ENCODE measurements around the gene NPAS3. TPM values are rescaled to one million over a fixed set of nuclear protein-coding genes. Genes with fewer than 3 reads are reported as not detected.

Gene NPAS3
- total RNA-seq, 1 donor from 2014 or later: 2.0 TPM

DNA sequence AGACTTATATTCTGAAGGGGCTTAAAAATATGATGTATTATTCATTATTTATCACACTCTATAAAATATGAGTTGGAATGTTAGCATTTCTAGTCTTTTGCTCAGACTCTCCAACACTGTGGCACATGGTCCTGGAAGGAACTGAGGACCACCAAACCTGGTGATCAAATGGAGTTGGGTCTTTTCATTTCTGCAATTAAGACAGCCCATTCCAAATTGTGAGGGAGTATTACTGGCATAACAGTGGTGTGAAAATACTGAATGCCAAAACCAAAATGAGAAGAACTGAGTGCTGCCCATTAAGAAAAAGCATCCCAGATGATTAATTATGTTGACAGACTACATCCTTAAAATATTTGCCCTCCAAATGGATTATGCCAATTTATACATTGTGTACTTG lies 90.8 kb downstream of the NPAS3 start:
- H3K36me3 ChIP-seq (ENCODE audit: control insufficient read depth, insufficient read depth, low read length): no peaks in the 10 kb centered on the region
- DNase-seq (ENCODE audit: low read depth): no peak
- TF ChIP-seq CTCF (IDR thresholded peaks at IDR 0.05; ENCODE audit: insufficient read depth, low read length, poor library complexity, severe bottlenecking): no peak
- H3K27me3 ChIP-seq (ENCODE audit: control insufficient read depth, insufficient read depth, low read length): no peaks in the 10 kb centered on the region
- no peak overlapping the region for H3K4me3 ChIP-seq (ENCODE audit: low read depth, low read length)

GRCh38 chr14:33030386-33030785 lies 91.7 kb downstream of the NPAS3 start:
- H3K27me3 ChIP-seq (ENCODE audit: control insufficient read depth, insufficient read depth, low read length): no peaks in the 10 kb centered on the region
- DNase-seq (ENCODE audit: low read depth): no peak
- TF ChIP-seq CTCF (IDR thresholded peaks at IDR 0.05; ENCODE audit: insufficient read depth, low read length, poor library complexity, severe bottlenecking): no peak
- no peaks in the 10 kb centered on the region for H3K36me3 ChIP-seq (ENCODE audit: control insufficient read depth, insufficient read depth, low read length)
- no peak overlapping the region for H3K4me3 ChIP-seq (ENCODE audit: low read depth, low read length)

DNA sequence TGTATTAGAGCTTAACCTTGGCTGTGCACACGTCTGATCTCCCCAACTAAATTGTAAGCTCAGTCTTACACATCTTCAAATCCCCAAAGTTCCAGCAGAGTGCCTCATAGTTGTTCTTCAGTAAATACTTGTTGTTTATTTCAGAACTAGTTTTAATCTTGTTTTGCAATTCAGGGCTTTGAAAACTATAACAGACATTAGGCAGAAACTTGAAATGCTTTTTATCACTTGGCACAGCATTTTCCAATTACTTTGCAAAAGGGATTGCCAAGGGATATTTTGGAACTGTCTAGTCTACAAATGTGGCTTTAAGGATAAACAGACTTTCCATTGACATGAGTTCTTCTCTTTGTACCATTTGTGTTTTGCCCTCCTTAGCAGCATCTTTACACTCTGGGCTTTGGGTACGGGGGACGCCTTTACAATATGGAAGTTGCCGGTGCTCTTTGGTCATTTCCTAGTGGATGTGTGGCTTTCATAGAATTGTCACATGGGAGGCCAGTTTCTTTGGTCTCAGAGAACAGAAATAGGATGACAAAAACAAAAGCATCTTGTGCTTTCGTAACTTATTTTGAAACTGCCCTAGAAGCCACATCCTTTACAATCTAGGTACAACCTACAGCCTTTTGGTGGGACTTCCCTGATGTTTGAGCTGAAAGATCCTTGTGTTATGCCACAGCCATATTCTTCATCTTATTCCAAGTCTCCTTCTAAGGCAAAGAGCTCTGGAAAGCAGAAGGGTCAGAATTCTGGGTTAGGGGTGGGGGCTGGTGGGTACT lies 96.9 kb downstream of the NPAS3 start:
- no peak for TF ChIP-seq CTCF (IDR thresholded peaks at IDR 0.05; ENCODE audit: insufficient read depth, low read length, poor library complexity, severe bottlenecking)

GRCh38 chr14:33039311-33039710 lies 100.6 kb downstream of the NPAS3 start:
- no peak overlapping the region for H3K4me3 ChIP-seq (ENCODE audit: low read depth, low read length)
- no peaks in the 10 kb centered on the region for H3K36me3 ChIP-seq (ENCODE audit: control insufficient read depth, insufficient read depth, low read length)
- no peak for TF ChIP-seq CTCF (IDR thresholded peaks at IDR 0.05; ENCODE audit: insufficient read depth, low read length, poor library complexity, severe bottlenecking)
- no peak for DNase-seq (ENCODE audit: low read depth)
- H3K27me3 ChIP-seq (ENCODE audit: control insufficient read depth, insufficient read depth, low read length): no peaks in the 10 kb centered on the region

More for the DNA sequence above, 96.9 kb downstream of the NPAS3 start:
- DNase-seq (ENCODE audit: low read depth): no peak
- no peak overlapping the region for H3K4me3 ChIP-seq (ENCODE audit: low read depth, low read length)
- H3K36me3 ChIP-seq (ENCODE audit: control insufficient read depth, insufficient read depth, low read length): no peaks in the 10 kb centered on the region
- no peaks in the 10 kb centered on the region for H3K27me3 ChIP-seq (ENCODE audit: control insufficient read depth, insufficient read depth, low read length)

- no peaks in the 10 kb centered on the region for H3K36me3 ChIP-seq (ENCODE audit: control insufficient read depth, insufficient read depth, low read length)
- no peak for TF ChIP-seq CTCF (IDR thresholded peaks at IDR 0.05; ENCODE audit: insufficient read depth, low read length, poor library complexity, severe bottlenecking)
- H3K4me3 ChIP-seq (ENCODE audit: low read depth, low read length): no peak overlapping the region
- no peaks in the 10 kb centered on the region for H3K27me3 ChIP-seq (ENCODE audit: control insufficient read depth, insufficient read depth, low read length)
- no peak for DNase-seq (ENCODE audit: low read depth)
These were observed 101.9 kb downstream of the NPAS3 start for GRCh38 chr14:33040372-33041140.

Measured in kidney epithelial cell (primary cell).